Liver (tissue), 9 donors: ENCODE measurements around the gene MAP4K4. TPM values are rescaled to one million over a fixed set of nuclear protein-coding genes. Genes with fewer than 3 reads are reported as not detected.
A peak's percentile ranks its signal among the peaks of the same experiment; 100 is the strongest.

Experiments used
- DNase-seq: peaks from one replicate; pipeline ENCODE4 v3.0.0-alpha.2; 2017; ENCODE audit warnings: low spot score
- H3K27ac ChIP-seq, 2 donors: one replicate each; pipeline ENCODE4 v1.7.0; 2013; ENCODE audit warnings: inconsistent platforms in 2 of 2, low read length in 2 of 2, control low read depth in 1 of 2, low read depth in 1 of 2, mild to moderate bottlenecking in 1 of 2
- H3K27me3 ChIP-seq, 4 donors: one replicate each; pipeline versions ENCODE4 v1.6.1 to v1.7.0; 2013; ENCODE audit warnings: low read length in 3 of 4, inconsistent platforms in 1 of 4, mild to moderate bottlenecking in 1 of 4, moderate library complexity in 1 of 4; ENCODE audit not compliant: control insufficient read depth in 4 of 4, insufficient read depth in 4 of 4
- H3K36me3 ChIP-seq, 4 donors: one replicate each; pipeline versions ENCODE4 v1.6.1 to v1.7.0; 2013; ENCODE audit warnings: low read length in 3 of 4, mild to moderate bottlenecking in 3 of 4, low read depth in 1 of 4, moderate library complexity in 1 of 4; ENCODE audit not compliant: control insufficient read depth in 4 of 4, insufficient read depth in 3 of 4
- H3K4me1 ChIP-seq, 4 donors: one replicate each; pipeline versions ENCODE4 v1.6.1 to v1.7.0; 2013; ENCODE audit warnings: low read length in 3 of 4, mild to moderate bottlenecking in 3 of 4, moderate library complexity in 1 of 4; ENCODE audit not compliant: control insufficient read depth in 4 of 4, insufficient read depth in 4 of 4
- H3K4me3 ChIP-seq, 3 donors: one replicate each; pipeline versions ENCODE4 v1.6.1 to v1.7.0; 2013; ENCODE audit warnings: low read length in 3 of 3, control low read depth in 1 of 3, low read depth in 1 of 3, mild to moderate bottlenecking in 1 of 3
- H3K9ac ChIP-seq, 2 donors: one replicate each; pipeline ENCODE4 v1.7.0; 2013; ENCODE audit warnings: low read length in 2 of 2, mild to moderate bottlenecking in 2 of 2, moderate library complexity in 2 of 2, control low read depth in 1 of 2, low read depth in 1 of 2
- H3K9me3 ChIP-seq, 4 donors: one replicate each; pipeline versions ENCODE4 v1.6.1 to v1.7.0; 2013; ENCODE audit warnings: low read length in 3 of 4; ENCODE audit not compliant: control insufficient read depth in 4 of 4
- ATF3 ChIP-seq: IDR thresholded peaks from 2 replicates; pipeline ENCODE4 v1.6.1; 2016; ENCODE audit warnings: antibody characterized with exemption
- CTCF ChIP-seq: fragments of 150-350 bp; IDR thresholded peaks from 2 replicates; pipeline ENCODE4 v1.5.1; 2017; ENCODE audit warnings: improper control_type of control experiment, low read depth, low read length; ENCODE audit not compliant: missing input control
- EGR1 ChIP-seq, 2 donors: IDR thresholded peaks; 2 replicates each; pipeline ENCODE4 v1.6.1; 2016 to 2018; ENCODE audit warnings: antibody characterized with exemption in 2 of 2, low read depth in 2 of 2
- GABPA ChIP-seq, 2 donors: IDR thresholded peaks in 1 of 2; conservative IDR thresholded peaks in 1 of 2; 2 replicates each; pipeline ENCODE4 v1.6.1; 2016; ENCODE audit warnings: antibody characterized with exemption in 2 of 2, mild to moderate bottlenecking in 1 of 2, moderate library complexity in 1 of 2
- RAD21 ChIP-seq, 2 donors: IDR thresholded peaks; 2 replicates each; pipeline ENCODE4 v1.6.1; 2016; ENCODE audit warnings: antibody characterized with exemption in 2 of 2, mild to moderate bottlenecking in 2 of 2
- REST ChIP-seq: IDR thresholded peaks from 2 replicates; pipeline ENCODE4 v1.6.1; 2016; ENCODE audit warnings: antibody characterized with exemption, mild to moderate bottlenecking
- WGBS: extraction: QIAGEN DNeasy Blood & Tissue Kit; methylation state at CpG from one replicate; pipeline ENCODE4 v1.1.7; 2013; 5-methylcytosine and 5-hydroxymethylcytosine counted together
- polyA plus RNA-seq, 2 donors: library from polyadenylated mRNA; stranded (reverse) in 1 of 2; unstranded in 1 of 2; fragments of 200-250 nt in 1 of 2; fragments of >200 nt in 1 of 2; fragmentation: Nextera tagmentation in 1 of 2; extraction: Ambion mirVana in 1 of 2; gene quantifications; one replicate each; pipeline versions ENCODE4 v1.2.1 to v1.2.3, GENCODE V29; 2013 to 2015
- total RNA-seq, 2 donors: library from RNA; depleted of rRNA; stranded (reverse); fragments of >200 nt; gene quantifications; one replicate each; pipeline ENCODE4 v1.2.3, GENCODE V29; 2014
- donor health status: healthy.
- donor health status: healthy.
- donor health status: healthy.
- donor health status: healthy.
- donor health status: healthy.

Gene MAP4K4
- total and polyA plus RNA-seq, 4 donors = 9.1 to 40.0 (median 23.6) TPM

- no peak for TF ChIP-seq EGR1 (IDR thresholded peaks at IDR 0.05; ENCODE audit: low read depth in 2 of 2)
Measured at GRCh38 chr2:101882769-101883307, 185.3 kb downstream of the MAP4K4 start (continued).

- peak; percentile 90 to 91 for TF ChIP-seq RAD21 (IDR thresholded peaks at IDR 0.05)
- TF ChIP-seq CTCF = peak; percentile 69
- TF ChIP-seq ATF3 = no peak
- no peak for DNase-seq
- Histone ChIP-seq H3K27me3 (no peaks in the 10 kb centered on the region), H3K4me1 (peaks cover 0 to 6% (median 1%) of the 10 kb centered on the region in 4 donors), H3K27ac (no peak overlapping the region), H3K9ac (no peak overlapping the region), H3K36me3 (peaks cover 3 to 29% (median 12%) of the 10 kb centered on the region in 4 donors), H3K4me3 (no peak overlapping the region), H3K9me3 (no peaks in the 10 kb centered on the region)
- 16% methylated on average over 3 of the region's 3 CpGs for WGBS
Measured at GRCh38 chr2:101883860-101884259, 186.4 kb downstream of the MAP4K4 start.

GRCh38 chr2:101884423-101884822 lies 186.9 kb downstream of the MAP4K4 start:
- peaks cover 3 to 33% (median 14%) of the 10 kb centered on the region in 4 donors for H3K36me3 ChIP-seq
- no peaks in the 10 kb centered on the region for H3K27me3 ChIP-seq
- DNase-seq = no peak
- H3K27ac ChIP-seq = no peak overlapping the region
- no peak overlapping the region for H3K4me3 ChIP-seq
- peaks cover 1 to 10% (median 7%) of the 10 kb centered on the region in 4 donors for H3K4me1 ChIP-seq
- TF ChIP-seq EGR1 (IDR thresholded peaks at IDR 0.05; ENCODE audit: low read depth in 2 of 2) (no peak), GABPA (IDR thresholded peaks at IDR 0.05 in 1 of 2, conservative IDR thresholded peaks at IDR 0.05 in 1 of 2) (no peak)
- H3K9ac ChIP-seq = peak overlapping the region in 1 of 2 donors; percentile 63
- 89% methylated on average over 2 of the region's 2 CpGs for WGBS
- no peaks in the 10 kb centered on the region for H3K9me3 ChIP-seq

- Histone ChIP-seq H3K4me3 (no peak overlapping the region), H3K4me1 (peaks cover 2 to 14% (median 8%) of the 10 kb centered on the region in 4 donors), H3K9ac (no peak overlapping the region), H3K9me3 (no peaks in the 10 kb centered on the region), H3K36me3 (peaks cover 6 to 30% (median 21%) of the 10 kb centered on the region in 4 donors), H3K27me3 (no peaks in the 10 kb centered on the region), H3K27ac (no peak overlapping the region)
- TF ChIP-seq GABPA (IDR thresholded peaks at IDR 0.05 in 1 of 2, conservative IDR thresholded peaks at IDR 0.05 in 1 of 2) = no peak
- no peak for TF ChIP-seq REST
- no peak for DNase-seq
- WGBS = 97% methylated on average over 2 of the region's 2 CpGs
Measured at GRCh38 chr2:101887328-101887727, 189.8 kb downstream of the MAP4K4 start.
